KG1 (cell line): ENCODE measurements around the gene ZBTB7C.

Experiments used
- DNase-seq: peaks from one replicate; lab custom pipeline; 2025; lab: John Stamatoyannopoulos, UW

ZBTB7C gene

GRCh38 chr18:48254077-48254602, 155.0 kb downstream of the ZBTB7C start:
- no peak for DNase-seq

- no peak for DNase-seq
Measured at GRCh38 chr18:48252525-48252924, 156.7 kb downstream of the ZBTB7C start.

GRCh38 chr18:48250918-48251317, 158.3 kb downstream of the ZBTB7C start:
- DNase-seq = no peak

GRCh38 chr18:48250362-48250907, 158.7 kb downstream of the ZBTB7C start:
- no peak for DNase-seq

- no peak for DNase-seq
Measured at GRCh38 chr18:48249854-48250253, 159.3 kb downstream of the ZBTB7C start.

GRCh38 chr18:48244530-48244929, 164.7 kb downstream of the ZBTB7C start:
- DNase-seq = no peak

- no peak for DNase-seq
Measured at GRCh38 chr18:48238636-48239035, 170.5 kb downstream of the ZBTB7C start.

GRCh38 chr18:48238206-48238605, 171.0 kb downstream of the ZBTB7C start:
- DNase-seq = no peak

- DNase-seq = no peak
Measured at GRCh38 chr18:48236822-48237221, 172.4 kb downstream of the ZBTB7C start.

- DNase-seq = no peak
Measured at GRCh38 chr18:48230467-48231113, 178.6 kb downstream of the ZBTB7C start.

- DNase-seq = no peak
Measured at GRCh38 chr18:48229552-48229981, 179.6 kb downstream of the ZBTB7C start.

- DNase-seq = no peak
Measured at GRCh38 chr18:48228841-48229240, 180.3 kb downstream of the ZBTB7C start.

- DNase-seq = no peak
Measured at GRCh38 chr18:48228301-48228715, 180.9 kb downstream of the ZBTB7C start.

- DNase-seq = no peak
Measured at GRCh38 chr18:48227206-48227605, 182.0 kb downstream of the ZBTB7C start.

GRCh38 chr18:48226401-48226800, 182.8 kb downstream of the ZBTB7C start:
- DNase-seq = no peak

GRCh38 chr18:48222118-48222517, 187.1 kb downstream of the ZBTB7C start:
- DNase-seq = peak; percentile 1

- no peak for DNase-seq
Measured at GRCh38 chr18:48219810-48220499, 189.2 kb downstream of the ZBTB7C start.

- DNase-seq = no peak
Measured at GRCh38 chr18:48219037-48219809, 190.0 kb downstream of the ZBTB7C start.

GRCh38 chr18:48218285-48219022, 190.7 kb downstream of the ZBTB7C start:
- no peak for DNase-seq

- no peak for DNase-seq
Measured at GRCh38 chr18:48217258-48218250, 191.6 kb downstream of the ZBTB7C start.
